Motor neuron (in vitro differentiated cells): Measurements from ENCODE around the gene ZNF215. TPM values are rescaled to one million over a fixed set of nuclear protein-coding genes. Genes with fewer than 3 reads are reported as not detected.

Experiments
- total RNA-seq, 8 experiments: library from RNA; unstranded; fragments of 300-600 nt; gene quantifications; 2 replicates each; pipeline versions ENCODE4 v1.2.3 to v1.2.4, GENCODE V29; 2022

Gene ZNF215
- total RNA-seq, 8 experiments from 2014 or later = 2.5 to 12.3 (median 3.2) TPM

Other genes with a start within 250 kb of the ZNF215 start
- gene MRPL17, start 243.1 kb upstream of the ZNF215 start, total RNA-seq = 100 to 1,000 TPM in 1 of 8 experiments, 10 to 100 TPM in 7; 39.8 to 118 (median 56.9) TPM
- gene OR2AG2, start 154.4 kb upstream of the ZNF215 start, total RNA-seq = 1 to 10 TPM in 1 of 8 experiments, under 1 TPM in 7; 0.05 to 1.3 (median 0.35) TPM
- 1 to 10 TPM in 1 of 8 experiments, under 1 TPM in 7; 0.05 to 1.7 (median 0.28) TPM for gene OR2AG1, start 143.4 kb upstream of the ZNF215 start, total RNA-seq
- 1 to 10 TPM in 1 of 8 experiments, under 1 TPM in 7; 0.08 to 1.3 (median 0.28) TPM for gene OR6A2, start 126.7 kb upstream of the ZNF215 start, total RNA-seq
- 1 to 10 TPM in 2 of 8 experiments, under 1 TPM in 3, not detected in 3; 0.16 to 1.8 (median 0.76) TPM for gene OR10A5, start 80.7 kb upstream of the ZNF215 start, total RNA-seq
- 1 to 10 TPM in 1 of 8 experiments, under 1 TPM in 6, not detected in 1; 0.05 to 1.3 (median 0.50) TPM for gene OR10A2, start 63.4 kb upstream of the ZNF215 start, total RNA-seq
- gene OR10A4, start 49.8 kb upstream of the ZNF215 start, total RNA-seq = 1 to 10 TPM in 1 of 8 experiments, under 1 TPM in 4, not detected in 3; 0.22 to 1.6 (median 0.81) TPM
- 1 to 10 TPM in 3 of 8 experiments, under 1 TPM in 3, not detected in 2; 0.11 to 1.6 (median 0.88) TPM for gene OR2D2, start 33.9 kb upstream of the ZNF215 start, total RNA-seq
- gene OR2D3, start 5.4 kb upstream of the ZNF215 start, total RNA-seq = 1 to 10 TPM in 2 of 8 experiments, under 1 TPM in 2, not detected in 4; 0.52 to 3.0 (median 1.1) TPM
- gene ZNF214, start 93.9 kb downstream of the ZNF215 start, total RNA-seq = 1 to 10 TPM; 2.1 to 9.8 (median 7.8) TPM
- under 1 TPM; 0.10 to 0.90 (median 0.38) TPM for gene NLRP14, start 94.1 kb downstream of the ZNF215 start, total RNA-seq
- under 1 TPM in 3 of 8 experiments, not detected in 5; 0.05 to 0.38 (median 0.18) TPM for gene RBMXL2, start 162.6 kb downstream of the ZNF215 start, total RNA-seq